K562 (cell line): ENCODE results near the gene PCYT1A. TPM values are rescaled to one million over a fixed set of nuclear protein-coding genes. Genes with fewer than 3 reads are reported as not detected.

ENCODE experiments used
- ELK3 ChIP-seq: fragments of 450-650 bp; formaldehyde crosslinking; IDR thresholded peaks from 2 replicates; pipeline ENCODE4 v1.4.0; 2020; ENCODE audit warnings: mild to moderate bottlenecking
- ETS2 ChIP-seq: IDR thresholded peaks from 2 replicates; pipeline ENCODE4 v1.6.1; 2016; ENCODE audit warnings: borderline replicate concordance, missing genetic modification characterization, mild to moderate bottlenecking, moderate library complexity, missing compliant biosample characterization; ENCODE audit not compliant: poor library complexity, severe bottlenecking
- GTF2F1 ChIP-seq: IDR thresholded peaks from 2 replicates; pipeline ENCODE4 v1.6.1; 2011; ENCODE audit warnings: low read depth, low read length, improper control_type of control experiment
- HIVEP1 ChIP-seq: fragments of 250-450 bp; sonication (Bioruptor Pico); IDR thresholded peaks from 2 replicates; pipeline ENCODE4 v1.4.0; 2020; ENCODE audit warnings: mild to moderate bottlenecking
- KAT7 ChIP-seq: sonication (generic); formaldehyde crosslinking; IDR thresholded peaks from 2 replicates; pipeline ENCODE4 v1.8.0; 2022; ENCODE audit warnings: missing genetic modification reagents, mild to moderate bottlenecking, borderline replicate concordance
- MTF1 ChIP-seq: fragments of 250-450 bp; sonication (Bioruptor Pico); IDR thresholded peaks from 2 replicates; pipeline ENCODE4 v1.9.0; 2021; ENCODE audit warnings: moderate library complexity, mild to moderate bottlenecking, inconsistent platforms, borderline replicate concordance
- MYNN ChIP-seq, 2 experiments: sonication (generic); formaldehyde crosslinking in 1 of 2; IDR thresholded peaks; 2 replicates each; pipeline versions ENCODE4 v1.5.0 to v1.6.1; 2016 to 2020; ENCODE audit warnings: antibody characterized with exemption in 1 of 2, missing genetic modification reagents in 1 of 2
- NCOA1 ChIP-seq: fragments of 450-650 bp; IDR thresholded peaks from 2 replicates; pipeline ENCODE4 v1.6.1; 2016; ENCODE audit warnings: low read depth
- NCOR1 ChIP-seq: fragments of 450-650 bp; IDR thresholded peaks from 2 replicates; pipeline ENCODE4 v1.6.1; 2016; ENCODE audit warnings: mild to moderate bottlenecking, moderate library complexity
- RBFOX2 ChIP-seq: fragments of 200-400 bp; formaldehyde crosslinking; IDR thresholded peaks from 2 replicates; pipeline ENCODE4 v1.6.1; 2017; ENCODE audit warnings: low read depth, mild to moderate bottlenecking, low read length, moderate library complexity
- STAT5B ChIP-seq: fragments of 250-450 bp; sonication (Bioruptor Pico); IDR thresholded peaks from 2 replicates; pipeline ENCODE4 v1.8.0; 2021; ENCODE audit warnings: mild to moderate bottlenecking, inconsistent platforms
- UBTF ChIP-seq, 2 experiments: IDR thresholded peaks; 2 replicates each; pipeline ENCODE4 v1.6.1; 2012; ENCODE audit warnings: improper control_type of control experiment in 2 of 2, low read depth in 2 of 2, low read length in 2 of 2, borderline replicate concordance in 1 of 2
- WHSC1 ChIP-seq: IDR thresholded peaks from one replicate; pipeline ENCODE4 v1.6.1; 2012; ENCODE audit warnings: low read length, control low read depth, inconsistent platforms
- ZBED1 ChIP-seq: IDR thresholded peaks from 2 replicates; pipeline ENCODE4 v1.6.1; 2014
- ZBTB49 ChIP-seq: sonication (generic); formaldehyde crosslinking; IDR thresholded peaks from 2 replicates; pipeline ENCODE4 v1.8.0; 2022; ENCODE audit warnings: missing genetic modification reagents, mild to moderate bottlenecking, borderline replicate concordance
- ZBTB8A ChIP-seq: fragments of 450-650 bp; IDR thresholded peaks from 2 replicates; pipeline ENCODE4 v1.6.1; 2018; ENCODE audit warnings: mild to moderate bottlenecking, moderate library complexity; ENCODE audit not compliant: partially characterized antibody
- ZFP91 ChIP-seq: sonication (generic); formaldehyde crosslinking; IDR thresholded peaks from 2 replicates; pipeline ENCODE4 v1.8.0; 2022; ENCODE audit warnings: mild to moderate bottlenecking, missing genetic modification reagents
- ZNF583 ChIP-seq: fragments of 250-450 bp; sonication (Bioruptor Pico); IDR thresholded peaks from 2 replicates; pipeline ENCODE4 v1.4.0; 2020
- ZNF79 ChIP-seq: fragments of 250-450 bp; sonication (Bioruptor Pico); IDR thresholded peaks from 2 replicates; pipeline ENCODE4 v1.4.0; 2020; ENCODE audit warnings: low read depth, mild to moderate bottlenecking, moderate library complexity
- polyA plus RNA-seq, 8 experiments: library from polyadenylated mRNA; depleted of rRNA in 4 of 8; stranded (reverse) in 5 of 8; unstranded in 3 of 8; fragments of >200 nt; fragmentation: Nextera tagmentation in 2 of 8; fragmentation: Illumina TruSeq in 1 of 8; extraction: Ambion mirVana in 2 of 8; extraction: Trizol in 1 of 8; gene quantifications; 2 replicates each; pipeline versions ENCODE4 v1.2.1 to v1.2.3, GENCODE V29; 2011 to 2014; ENCODE audit warnings: inconsistent platforms in 1 of 8, missing spikeins in 1 of 8
- total RNA-seq, 7 experiments: library from RNA; depleted of rRNA in 6 of 7; stranded (reverse); fragments of >200 nt in 6 of 7; fragmentation: Illumina TruSeq in 2 of 7; extraction: Trizol in 2 of 7; gene quantifications; 2 replicates each; pipeline versions ENCODE4 v1.2.1 to v1.2.3, GENCODE V29; 2011 to 2021; ENCODE audit warnings: low replicate concordance in 1 of 7

Gene PCYT1A
- total and polyA plus RNA-seq, 9 of the 15 experiments (the other 6 are each of a cell fraction or from before 2014, with no cell fraction given): 13.4 to 62.8 (median 49.4) TPM

GRCh38 chr3:196317687-196318467 is 30.4 kb upstream of the PCYT1A start, which contains the start of gene DYNLT2B (continued):
- TF ChIP-seq ZBTB49 (CRISPR knock-in tag) (no peak), UBTF (IDR thresholded peaks at IDR 0.05; ENCODE audit: borderline replicate concordance in 1 of 2, low read depth in 2 of 2, low read length in 2 of 2) (peak; percentile 39 to 75; a peak in 2 of 4 replicates), ETS2 (tag) (no peak), KAT7 (CRISPR knock-in tag) (0 out of 2 replicates have a peak, but pooled peaks have one; percentile 1), NCOR1 (0 out of 2 replicates have a peak, but pooled peaks have one; percentile 37), MYNN (IDR thresholded peaks at IDR 0.05) (peak; percentile 70), MYNN (CRISPR knock-in tag; IDR thresholded peaks at IDR 0.05) (no peak), GTF2F1 (0 out of 2 replicates have a peak, but pooled peaks have one; percentile 22), NCOA1 (no peak; the same call in 1 of the 2 replicates), ZBED1 (no peak), HIVEP1 (CRISPR knock-in tag) (no peak), WHSC1 (no peak), ZNF583 (CRISPR knock-in tag) (no peak), RBFOX2 (peak; percentile 91), ZFP91 (CRISPR knock-in tag) (no peak), ZNF79 (no peak), STAT5B (CRISPR knock-in tag) (no peak), ELK3 (CRISPR knock-in tag) (no peak; the same call in 1 of the 2 replicates), ZBTB8A (no peak), MTF1 (CRISPR knock-in tag) (no peak)
